Measurements from ENCODE around the gene PA2G4. TPM values are rescaled to one million over a fixed set of nuclear protein-coding genes. Genes with fewer than 3 reads are reported as not detected.

PA2G4 gene
- polyA plus RNA-seq, 1 donor (not counting 4 experiments of a cell fraction or from before 2014, with no cell fraction given): 480 TPM

GRCh38 chr12:56160193-56160763 is 55.9 kb downstream of the PA2G4 start:
- H3K9me1 ChIP-seq (ENCODE audit: control insufficient read depth, extremely low read depth, insufficient read depth, low read length): no peaks in the 10 kb centered on the region
- H3K4me2 ChIP-seq (ENCODE audit: control insufficient read depth, extremely low read depth, insufficient read depth, low read depth, low read length): peak overlapping the region; percentile 95
- dilution Hi-C loops (cut with MboI; ENCODE audit: extremely low pct_ligation_motif_present, low sequenced_read_pairs): no loop called here
- peak overlapping the region; percentile 84 to 98 (median 89) for H3K4me3 ChIP-seq (ENCODE audit: control insufficient read depth in 2 of 3, extremely low read depth in 1 of 3, insufficient read depth in 2 of 3, low read depth in 1 of 3, low read length in 3 of 3)
- no peak overlapping the region for H2AFZ ChIP-seq (ENCODE audit: control insufficient read depth, low read length)
- peaks cover 37 to 38% of the 10 kb centered on the region in 2 experiments for H3K36me3 ChIP-seq (ENCODE audit: control insufficient read depth in 2 of 2, extremely low read depth in 1 of 2, insufficient read depth in 2 of 2, low read length in 2 of 2)
- peaks cover 21% of the 10 kb centered on the region for H4K20me1 ChIP-seq (ENCODE audit: control insufficient read depth, extremely low read depth, insufficient read depth, low read length)
- DNase-seq (ENCODE audit: low read depth, low spot score) (no peak), FAIRE-seq (no peak)
- peaks cover 28% of the 10 kb centered on the region for H3K79me2 ChIP-seq (ENCODE audit: control insufficient read depth, insufficient read depth, low read length)
- no peaks in the 10 kb centered on the region for H3K27me3 ChIP-seq (ENCODE audit: control insufficient read depth, extremely low read depth, insufficient read depth, low read length)
- no peaks in the 10 kb centered on the region for H3K9me3 ChIP-seq (ENCODE audit: control insufficient read depth, low read depth, low read length)
- peaks cover 26% of the 10 kb centered on the region for H3K4me1 ChIP-seq (ENCODE audit: control insufficient read depth, extremely low read depth, insufficient read depth, low read length)
- H3K27ac ChIP-seq (ENCODE audit: control insufficient read depth, insufficient read depth, low read length): peak overlapping the region; percentile 21
- peak in 1 of 3 experiments; percentile 4 for TF ChIP-seq CTCF (optimal IDR thresholded peaks at IDR 0.05 in 1 of 3, IDR thresholded peaks at IDR 0.05 in 1 of 3, conservative IDR thresholded peaks at IDR 0.05 in 1 of 3; ENCODE audit: extremely low read depth in 1 of 3, insufficient read depth in 2 of 3, low read length in 3 of 3)
- no peak for TF ChIP-seq EZH2 (IDR thresholded peaks at IDR 0.05; ENCODE audit: low read length)
- peak overlapping the region; percentile 99 for H3K9ac ChIP-seq (ENCODE audit: control insufficient read depth, extremely low read depth, insufficient read depth, low read length)

GRCh38 chr12:56160894-56161689 is 56.7 kb downstream of the PA2G4 start:
- H3K4me1 ChIP-seq (ENCODE audit: control insufficient read depth, extremely low read depth, insufficient read depth, low read length): peaks cover 26% of the 10 kb centered on the region
- peak overlapping the region; percentile 99 for H3K9ac ChIP-seq (ENCODE audit: control insufficient read depth, extremely low read depth, insufficient read depth, low read length)
- peak overlapping the region; percentile 84 to 98 (median 89) for H3K4me3 ChIP-seq (ENCODE audit: control insufficient read depth in 2 of 3, extremely low read depth in 1 of 3, insufficient read depth in 2 of 3, low read depth in 1 of 3, low read length in 3 of 3)
- TF ChIP-seq EZH2 (IDR thresholded peaks at IDR 0.05; ENCODE audit: low read length): no peak
- TF ChIP-seq CTCF (optimal IDR thresholded peaks at IDR 0.05 in 1 of 3, IDR thresholded peaks at IDR 0.05 in 1 of 3, conservative IDR thresholded peaks at IDR 0.05 in 1 of 3; ENCODE audit: extremely low read depth in 1 of 3, insufficient read depth in 2 of 3, low read length in 3 of 3): no peak
- no peak for DNase-seq (ENCODE audit: low read depth, low spot score)
- peak overlapping the region; percentile 21 for H3K27ac ChIP-seq (ENCODE audit: control insufficient read depth, insufficient read depth, low read length)
- H3K36me3 ChIP-seq (ENCODE audit: control insufficient read depth in 2 of 2, extremely low read depth in 1 of 2, insufficient read depth in 2 of 2, low read length in 2 of 2): peaks cover 34 to 38% of the 10 kb centered on the region in 2 experiments
- no peaks in the 10 kb centered on the region for H3K9me1 ChIP-seq (ENCODE audit: control insufficient read depth, extremely low read depth, insufficient read depth, low read length)
- H4K20me1 ChIP-seq (ENCODE audit: control insufficient read depth, extremely low read depth, insufficient read depth, low read length): peaks cover 21% of the 10 kb centered on the region
- no peak overlapping the region for H2AFZ ChIP-seq (ENCODE audit: control insufficient read depth, low read length)
- no peak for FAIRE-seq
- no peaks in the 10 kb centered on the region for H3K9me3 ChIP-seq (ENCODE audit: control insufficient read depth, low read depth, low read length)
- H3K4me2 ChIP-seq (ENCODE audit: control insufficient read depth, extremely low read depth, insufficient read depth, low read depth, low read length): peak overlapping the region; percentile 95
- H3K27me3 ChIP-seq (ENCODE audit: control insufficient read depth, extremely low read depth, insufficient read depth, low read length): no peaks in the 10 kb centered on the region
- dilution Hi-C loops (cut with MboI; ENCODE audit: extremely low pct_ligation_motif_present, low sequenced_read_pairs): no loop called here
- peaks cover 28% of the 10 kb centered on the region for H3K79me2 ChIP-seq (ENCODE audit: control insufficient read depth, insufficient read depth, low read length)

All from keratinocyte (primary cell).